Measurements from ENCODE around the gene SIX2. TPM values are rescaled to one million over a fixed set of nuclear protein-coding genes. Genes with fewer than 3 reads are reported as not detected.

The SIX2 gene
- polyA plus RNA-seq, 1 donor (not counting 4 experiments of a cell fraction or from before 2014, with no cell fraction given): not detected

GRCh38 chr2:44974064-44974715, 35.1 kb downstream of the SIX2 start:
- Histone ChIP-seq H3K27me3 (ENCODE audit: control insufficient read depth, extremely low read depth, insufficient read depth, low read length) (peaks cover 5% of the 10 kb centered on the region), H3K9me1 (ENCODE audit: control insufficient read depth, extremely low read depth, insufficient read depth, low read length) (no peaks in the 10 kb centered on the region), H3K9me3 (ENCODE audit: control insufficient read depth, low read depth, low read length) (no peaks in the 10 kb centered on the region), H3K9ac (ENCODE audit: control insufficient read depth, extremely low read depth, insufficient read depth, low read length) (no peak overlapping the region), H3K79me2 (ENCODE audit: control insufficient read depth, insufficient read depth, low read length) (no peaks in the 10 kb centered on the region), H4K20me1 (ENCODE audit: control insufficient read depth, extremely low read depth, insufficient read depth, low read length) (no peaks in the 10 kb centered on the region), H3K4me3 (ENCODE audit: control insufficient read depth in 2 of 3, extremely low read depth in 1 of 3, insufficient read depth in 2 of 3, low read depth in 1 of 3, low read length in 3 of 3) (no peak overlapping the region), H3K27ac (ENCODE audit: control insufficient read depth, insufficient read depth, low read length) (no peak overlapping the region), H3K4me2 (ENCODE audit: control insufficient read depth, extremely low read depth, insufficient read depth, low read depth, low read length) (no peak overlapping the region), H3K36me3 (ENCODE audit: control insufficient read depth in 2 of 2, extremely low read depth in 1 of 2, insufficient read depth in 2 of 2, low read length in 2 of 2) (no peaks in the 10 kb centered on the region), H3K4me1 (ENCODE audit: control insufficient read depth, extremely low read depth, insufficient read depth, low read length) (peaks cover 17% of the 10 kb centered on the region), H2AFZ (ENCODE audit: control insufficient read depth, low read length) (no peak overlapping the region)
- dilution Hi-C loops (cut with MboI; ENCODE audit: extremely low pct_ligation_motif_present, low sequenced_read_pairs): loop anchor here (25.0 kb wide), 1 partner anchor 487 kb away; no protein-coding TSS in a partner anchor
- FAIRE-seq (peak; percentile 77), DNase-seq (ENCODE audit: low read depth, low spot score) (peak; percentile 57)
- TF ChIP-seq CTCF (optimal IDR thresholded peaks at IDR 0.05 in 1 of 3, IDR thresholded peaks at IDR 0.05 in 1 of 3, conservative IDR thresholded peaks at IDR 0.05 in 1 of 3; ENCODE audit: extremely low read depth in 1 of 3, insufficient read depth in 2 of 3, low read length in 3 of 3) (peak; percentile 62 to 76 (median 71)), EZH2 (IDR thresholded peaks at IDR 0.05; ENCODE audit: low read length) (no peak)

GRCh38 chr2:44972771-44973535, 36.3 kb downstream of the SIX2 start:
- no peak for DNase-seq (ENCODE audit: low read depth, low spot score)
- Histone ChIP-seq H3K9me3 (ENCODE audit: control insufficient read depth, low read depth, low read length) (no peaks in the 10 kb centered on the region), H3K27ac (ENCODE audit: control insufficient read depth, insufficient read depth, low read length) (no peak overlapping the region), H3K9me1 (ENCODE audit: control insufficient read depth, extremely low read depth, insufficient read depth, low read length) (no peaks in the 10 kb centered on the region), H3K27me3 (ENCODE audit: control insufficient read depth, extremely low read depth, insufficient read depth, low read length) (peaks cover 5% of the 10 kb centered on the region), H3K36me3 (ENCODE audit: control insufficient read depth in 2 of 2, extremely low read depth in 1 of 2, insufficient read depth in 2 of 2, low read length in 2 of 2) (no peaks in the 10 kb centered on the region), H3K9ac (ENCODE audit: control insufficient read depth, extremely low read depth, insufficient read depth, low read length) (no peak overlapping the region), H3K79me2 (ENCODE audit: control insufficient read depth, insufficient read depth, low read length) (no peaks in the 10 kb centered on the region), H2AFZ (ENCODE audit: control insufficient read depth, low read length) (no peak overlapping the region), H3K4me2 (ENCODE audit: control insufficient read depth, extremely low read depth, insufficient read depth, low read depth, low read length) (no peak overlapping the region), H4K20me1 (ENCODE audit: control insufficient read depth, extremely low read depth, insufficient read depth, low read length) (no peaks in the 10 kb centered on the region), H3K4me3 (ENCODE audit: control insufficient read depth in 2 of 3, extremely low read depth in 1 of 3, insufficient read depth in 2 of 3, low read depth in 1 of 3, low read length in 3 of 3) (no peak overlapping the region), H3K4me1 (ENCODE audit: control insufficient read depth, extremely low read depth, insufficient read depth, low read length) (peaks cover 17% of the 10 kb centered on the region)
- no peak for TF ChIP-seq CTCF (optimal IDR thresholded peaks at IDR 0.05 in 1 of 3, IDR thresholded peaks at IDR 0.05 in 1 of 3, conservative IDR thresholded peaks at IDR 0.05 in 1 of 3; ENCODE audit: extremely low read depth in 1 of 3, insufficient read depth in 2 of 3, low read length in 3 of 3)
- TF ChIP-seq EZH2 (IDR thresholded peaks at IDR 0.05; ENCODE audit: low read length): no peak
- dilution Hi-C loops (cut with MboI; ENCODE audit: extremely low pct_ligation_motif_present, low sequenced_read_pairs): loop anchor here (25.0 kb wide), 1 partner anchor 486 kb away; no protein-coding TSS in a partner anchor
- FAIRE-seq: no peak

Data from keratinocyte (primary cell).